HG03342 (cell line): ENCODE data around the gene KLK8.

Experiments used
- ATAC-seq: cut with Tn5 transposase; IDR thresholded peaks from one replicate; pipeline ENCODE4 v1.9.1; 2021; ENCODE audit warnings: mild to moderate bottlenecking, moderate library complexity; ENCODE audit not compliant: unreplicated experiment

Gene KLK8

DNA sequence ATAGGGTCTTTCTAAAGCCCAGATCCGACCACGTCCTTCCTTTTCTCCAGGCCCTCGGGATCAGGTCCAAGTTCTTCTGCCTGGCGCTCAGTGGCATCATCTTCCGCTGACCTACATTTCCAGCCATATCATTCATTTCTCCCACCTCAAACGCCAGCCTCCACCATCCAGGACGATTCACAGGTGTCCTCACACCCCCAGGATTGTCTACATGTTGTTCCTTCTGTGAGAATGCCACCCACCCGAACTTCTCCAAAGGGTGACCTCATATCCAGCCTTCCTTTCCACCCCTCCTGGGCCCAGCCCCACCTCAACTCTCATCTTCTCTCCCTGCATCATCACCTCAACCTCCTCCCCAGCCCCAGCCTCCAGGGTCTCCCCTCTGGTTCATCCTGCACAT is 43.8 kb downstream of the KLK8 start:
- ATAC-seq, result no peak

DNA sequence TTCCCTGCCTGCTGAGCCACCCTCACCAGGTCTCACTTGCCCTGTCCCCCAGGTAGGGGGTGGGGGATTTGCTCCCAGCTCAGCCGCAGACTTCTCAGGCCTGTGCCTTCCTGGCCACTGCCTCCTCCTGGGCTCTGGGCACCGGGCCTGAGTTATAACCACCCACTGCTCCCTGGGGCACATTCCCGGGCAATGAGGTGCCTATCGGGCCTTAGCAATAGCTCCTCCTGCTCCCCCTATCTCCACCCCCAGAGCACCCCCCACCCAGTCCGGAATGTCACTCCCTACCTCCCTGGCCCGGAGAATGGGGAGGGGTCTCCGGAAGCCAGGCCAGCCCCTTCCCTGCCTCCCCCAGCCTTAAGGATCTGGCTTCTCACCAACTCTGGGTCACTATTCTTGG is 48.5 kb downstream of the KLK8 start, which contains the start of gene KLK5:
Gene KLK5, minus strand, starts transcription at position 129 of the 400 bp plus-strand sequence. CDS start 381 bp downstream, outside the sequence.
- ATAC-seq, result no peak

DNA sequence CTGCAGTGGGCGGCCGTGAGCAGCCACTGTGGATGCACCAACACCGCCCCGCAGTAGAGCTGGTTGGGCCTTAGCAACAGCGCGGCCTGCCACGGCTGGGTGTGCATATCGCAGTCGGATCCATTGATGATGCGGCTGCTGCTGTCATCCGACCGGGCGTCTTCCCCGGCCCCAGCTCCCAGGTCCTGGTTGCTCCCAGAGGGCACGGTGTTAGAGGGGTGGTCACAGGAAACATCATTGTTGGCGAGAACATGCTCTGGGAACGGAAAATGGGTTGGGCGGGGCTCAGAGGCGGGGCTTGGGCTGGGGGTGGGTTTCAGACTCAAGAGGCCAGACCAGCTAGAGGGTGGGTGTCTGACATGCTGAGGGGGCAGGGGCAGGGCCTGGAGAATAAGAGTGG is 51.5 kb downstream of the KLK8 start:
- ATAC-seq, result no peak

DNA sequence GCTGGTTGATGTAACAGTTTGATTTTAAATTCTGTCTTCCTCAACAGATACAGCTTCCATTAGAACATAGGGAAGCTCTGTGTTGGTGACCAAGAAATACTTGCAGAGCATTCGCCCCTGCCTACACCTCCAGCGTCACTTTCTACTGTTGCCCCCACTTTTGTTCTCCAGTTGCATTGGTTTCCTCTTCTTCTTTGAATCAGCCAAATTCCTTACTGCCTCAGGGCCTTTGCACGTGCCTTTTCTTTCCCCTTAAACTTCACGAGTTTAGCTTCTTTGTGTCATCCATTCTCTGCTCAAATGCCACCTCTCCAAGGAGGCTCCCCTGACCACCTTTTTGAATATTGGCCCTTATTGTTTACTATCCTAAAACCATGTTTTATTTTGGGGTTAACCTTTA is 54.3 kb downstream of the KLK8 start:
- no peak for ATAC-seq
